T-cell (primary cell): ENCODE results near the gene MROH2A. TPM values are rescaled to one million over a fixed set of nuclear protein-coding genes. Genes with fewer than 3 reads are reported as not detected.

Source experiments
- ATAC-seq, 4 experiments: fragments of 200-7000 bp in 3 of 4; fragments of 150-1000 bp in 1 of 4; cut with Tn5 transposase; replicated peaks in 1 of 4; 1 replicate in 3 of 4; 2 replicates in 1 of 4; pipeline ENCODE4 v1.10.0; 2021; ENCODE audit warnings: moderate library complexity in 3 of 4, mild to moderate bottlenecking in 2 of 4, moderate number of reproducible peaks in 1 of 4
- CTCF ChIA-PET, 2 donors: fragments of 300-600 bp; sonication (Branson Sonifier 250); formaldehyde crosslinking; loops; one replicate each; lab custom pipeline; 2022; ENCODE audit warnings: antibody characterized with exemption in 2 of 2; lab: Charles Lee
- POLR2A ChIA-PET, 2 donors: fragments of 300-600 bp; sonication (Branson Sonifier 250); formaldehyde crosslinking; loops; one replicate each; lab custom pipeline; 2022; ENCODE audit warnings: antibody characterized with exemption in 2 of 2; lab: Charles Lee
- DNase-seq, 35 experiments: peaks; one replicate each; pipeline versions ENCODE4 v3.0.0 to v3.0.0-alpha.2; 2013 to 2023
- H3K27ac ChIP-seq: one replicate; pipeline ENCODE4 v1.5.1; 2013; ENCODE audit warnings: low read length
- H3K27me3 ChIP-seq, 2 experiments: replicated peaks in 1 of 2; 1 replicate in 1 of 2; 2 replicates in 1 of 2; pipeline versions ENCODE4 v1.6.1 to v1.7.0; 2013; ENCODE audit warnings: low read length in 1 of 2, mixed read lengths in 1 of 2; ENCODE audit not compliant: control insufficient read depth in 2 of 2, insufficient read depth in 2 of 2; ENCODE audit errors: extremely low read depth in 1 of 2
- H3K36me3 ChIP-seq, 2 donors: 1 replicate in 1 of 2; 2 replicates in 1 of 2; pipeline versions ENCODE4 v1.6.1 to v1.7.0; 2013; ENCODE audit warnings: low read length in 1 of 2; ENCODE audit not compliant: control insufficient read depth in 2 of 2, insufficient read depth in 1 of 2; ENCODE audit errors: extremely low read depth in 1 of 2
- H3K4me1 ChIP-seq, 2 experiments: 1 replicate in 1 of 2; 2 replicates in 1 of 2; pipeline versions ENCODE4 v1.6.1 to v1.7.0; 2013; ENCODE audit warnings: low read length in 2 of 2, mixed read lengths in 1 of 2; ENCODE audit not compliant: insufficient read depth in 2 of 2, control insufficient read depth in 1 of 2; ENCODE audit errors: extremely low read depth in 1 of 2
- H3K4me3 ChIP-seq, 2 donors: 1 replicate in 1 of 2; 2 replicates in 1 of 2; pipeline versions ENCODE4 v1.5.1 to v1.7.0; 2013; ENCODE audit warnings: mild to moderate bottlenecking in 2 of 2, low read length in 1 of 2, moderate library complexity in 1 of 2; ENCODE audit not compliant: control insufficient read depth in 1 of 2; ENCODE audit errors: extremely low read depth in 1 of 2
- H3K9me3 ChIP-seq: 2 replicates; pipeline ENCODE4 v1.7.0; 2013
- H3K27ac Mint-ChIP-seq, 2 donors: one replicate each; pipeline ENCODE4 v1.8.0; 2020 to 2021; ENCODE audit warnings: mild to moderate bottlenecking in 2 of 2, mixed read lengths in 2 of 2
- H3K27me3 Mint-ChIP-seq, 2 donors: one replicate each; pipeline ENCODE4 v1.8.0; 2021 to 2022; ENCODE audit warnings: mixed read lengths in 2 of 2
- H3K36me3 Mint-ChIP-seq: one replicate; pipeline ENCODE4 v1.8.0; 2021; ENCODE audit warnings: mixed read lengths
- H3K4me1 Mint-ChIP-seq, 3 donors: one replicate each; pipeline ENCODE4 v1.8.0; 2020 to 2022; ENCODE audit warnings: mixed read lengths in 3 of 3, mild to moderate bottlenecking in 1 of 3
- H3K4me3 Mint-ChIP-seq, 3 donors: one replicate each; pipeline ENCODE4 v1.8.0; 2020 to 2022; ENCODE audit warnings: mild to moderate bottlenecking in 3 of 3, mixed read lengths in 3 of 3, moderate library complexity in 3 of 3
- H3K9me3 Mint-ChIP-seq, 3 donors: one replicate each; pipeline ENCODE4 v1.8.0; 2020 to 2022; ENCODE audit warnings: mixed read lengths in 3 of 3
- WGBS: methylation state at CpG from one replicate; pipeline ENCODE4 v1.1.5; 2013; ENCODE audit warnings: missing lambda C conversion rate; ENCODE audit not compliant: insufficient coverage; 5-methylcytosine and 5-hydroxymethylcytosine counted together
- total RNA-seq, 35 experiments: library from RNA in 6 of 35; stranded (reverse) in 6 of 35; fragments of 120-200 nt in 1 of 35; gene quantifications; one replicate each; pipeline versions ENCODE4 v1.2.1 to v1.2.4 and lab custom pipeline; 2013 to 2026

Gene MROH2A
- total RNA-seq, 5 donors from 2014 or later (not counting 1 experiment from before 2014, with no cell fraction given), result not detected

DNA sequence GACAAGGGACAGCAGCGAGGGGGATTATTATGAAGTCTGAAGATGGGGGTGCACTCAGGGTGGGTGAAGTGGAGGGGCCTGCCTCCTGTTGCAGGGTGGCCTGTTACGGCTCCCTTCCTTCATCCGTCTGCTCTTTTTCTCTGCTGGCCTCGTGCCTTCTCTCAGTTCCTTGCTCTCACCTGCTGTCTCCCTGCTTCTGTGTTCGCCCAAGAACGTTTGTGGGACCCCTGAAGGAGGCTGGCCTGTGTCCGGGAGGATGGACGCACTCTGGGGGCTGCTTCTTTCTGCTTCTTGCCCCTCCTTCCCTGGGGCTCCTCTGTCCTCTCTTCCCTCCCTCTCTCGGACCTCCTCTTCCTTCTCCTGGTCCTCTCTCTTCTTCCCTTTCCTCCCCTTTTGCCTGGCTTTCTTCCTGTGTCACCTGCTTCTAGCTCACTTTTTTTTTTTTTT is 13.8 kb downstream of the MROH2A start:
- Mint-ChIP-seq H3K4me1 (no peaks in the 10 kb centered on the region), H3K27ac (no peak overlapping the region), H3K9me3 (no peaks in the 10 kb centered on the region), H3K36me3 (no peaks in the 10 kb centered on the region), H3K27me3 (peaks cover 3 to 4% of the 10 kb centered on the region in 2 donors), H3K4me3 (no peak overlapping the region)
- Histone ChIP-seq H3K4me3 (no peak overlapping the region), H3K4me1 (no peaks in the 10 kb centered on the region), H3K27ac (no peak overlapping the region), H3K27me3 (peaks cover 0 to 9% of the 10 kb centered on the region in 2 experiments), H3K36me3 (no peaks in the 10 kb centered on the region), H3K9me3 (no peaks in the 10 kb centered on the region)
- WGBS, result 56% methylated on average over 9 of the region's 9 CpGs
- CTCF ChIA-PET, result no interaction called here
- POLR2A ChIA-PET, result no interaction called here
- ATAC-seq (no peak), DNase-seq (no peak)

DNA sequence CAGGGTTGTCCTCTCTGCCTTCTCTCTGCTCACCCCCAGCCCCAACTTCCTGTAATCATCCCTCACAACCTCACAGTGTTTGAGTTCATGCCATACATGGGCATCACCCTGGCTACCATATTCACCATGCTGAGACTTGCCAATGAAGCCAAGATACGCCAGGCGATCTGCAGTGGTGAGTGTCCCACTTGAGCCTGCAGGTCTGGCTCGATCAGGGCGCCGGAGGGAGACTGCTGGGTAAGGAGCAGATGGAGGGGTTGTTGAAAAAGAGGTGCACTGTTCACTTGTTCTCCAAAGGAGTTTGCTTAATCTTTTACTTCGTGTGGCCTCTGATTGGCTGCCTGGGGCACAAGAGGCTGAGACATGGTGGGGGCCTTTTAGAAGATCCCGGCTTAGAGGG is 14.6 kb downstream of the MROH2A start:
- Histone ChIP-seq H3K36me3 (no peaks in the 10 kb centered on the region), H3K9me3 (no peaks in the 10 kb centered on the region), H3K4me1 (no peaks in the 10 kb centered on the region), H3K4me3 (no peak overlapping the region), H3K27ac (no peak overlapping the region), H3K27me3 (peaks cover 0 to 9% of the 10 kb centered on the region in 2 experiments)
- DNase-seq, result no peak
- H3K27ac Mint-ChIP-seq, result no peak overlapping the region
- ChIA-PET CTCF (no interaction called here), POLR2A (no interaction called here)
- H3K9me3 Mint-ChIP-seq, result no peaks in the 10 kb centered on the region
- H3K36me3 Mint-ChIP-seq, result no peaks in the 10 kb centered on the region
- H3K4me1 Mint-ChIP-seq, result no peaks in the 10 kb centered on the region
- 88% methylated on average over 7 of the region's 7 CpGs for WGBS
- no peak overlapping the region for H3K4me3 Mint-ChIP-seq
- peaks cover 3 to 4% of the 10 kb centered on the region in 2 donors for H3K27me3 Mint-ChIP-seq
- ATAC-seq, result no peak

DNA sequence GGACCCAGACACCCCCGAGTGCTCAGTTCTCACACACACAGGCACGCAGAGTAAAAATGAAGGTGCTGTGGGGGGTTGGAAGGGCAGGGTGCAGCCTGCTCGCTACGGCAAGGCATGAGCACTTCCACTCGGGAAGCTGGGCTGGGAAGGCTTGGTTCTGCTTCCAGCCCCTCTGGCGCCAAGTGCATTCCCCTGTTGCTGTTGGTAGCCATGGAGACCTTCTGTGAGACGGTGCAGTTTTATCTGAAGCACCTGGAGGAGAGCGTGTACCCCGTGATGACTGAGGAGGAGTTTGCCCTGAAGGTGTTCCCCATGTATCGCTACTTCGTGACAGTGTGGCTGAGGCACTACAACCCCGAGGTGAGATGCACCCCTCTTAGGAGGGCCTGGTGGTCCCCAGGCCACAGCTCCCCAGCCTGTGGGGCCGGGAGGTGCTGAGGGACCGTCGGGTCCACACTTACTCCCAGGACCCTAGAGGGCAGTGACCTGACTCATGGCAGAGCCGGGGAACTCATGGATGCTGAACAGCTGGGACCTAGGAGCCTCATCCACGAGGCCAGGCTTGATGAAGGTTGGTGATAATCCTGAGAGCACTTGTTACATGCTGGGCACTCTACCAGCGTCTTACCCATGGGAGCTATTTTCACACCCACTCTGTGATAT is 15.5 kb downstream of the MROH2A start:
- no peaks in the 10 kb centered on the region for H3K9me3 ChIP-seq
- CTCF ChIA-PET, result no interaction called here
- ATAC-seq (no peak), DNase-seq (no peak)
- H3K36me3 ChIP-seq, result no peaks in the 10 kb centered on the region
- H3K4me1 ChIP-seq, result no peaks in the 10 kb centered on the region
- POLR2A ChIA-PET, result no interaction called here
- no peak overlapping the region for H3K4me3 ChIP-seq
- no peak overlapping the region for H3K27ac ChIP-seq
- no peaks in the 10 kb centered on the region for H3K4me1 Mint-ChIP-seq
- peaks cover 3 to 6% of the 10 kb centered on the region in 2 donors for H3K27me3 Mint-ChIP-seq
- H3K4me3 Mint-ChIP-seq, result no peak overlapping the region
- H3K27me3 ChIP-seq, result peaks cover 0 to 10% of the 10 kb centered on the region in 2 experiments
- H3K36me3 Mint-ChIP-seq, result no peaks in the 10 kb centered on the region
- H3K27ac Mint-ChIP-seq, result no peak overlapping the region
- H3K9me3 Mint-ChIP-seq, result no peaks in the 10 kb centered on the region
- WGBS, result 80% methylated on average over 11 of the region's 18 CpGs

DNA sequence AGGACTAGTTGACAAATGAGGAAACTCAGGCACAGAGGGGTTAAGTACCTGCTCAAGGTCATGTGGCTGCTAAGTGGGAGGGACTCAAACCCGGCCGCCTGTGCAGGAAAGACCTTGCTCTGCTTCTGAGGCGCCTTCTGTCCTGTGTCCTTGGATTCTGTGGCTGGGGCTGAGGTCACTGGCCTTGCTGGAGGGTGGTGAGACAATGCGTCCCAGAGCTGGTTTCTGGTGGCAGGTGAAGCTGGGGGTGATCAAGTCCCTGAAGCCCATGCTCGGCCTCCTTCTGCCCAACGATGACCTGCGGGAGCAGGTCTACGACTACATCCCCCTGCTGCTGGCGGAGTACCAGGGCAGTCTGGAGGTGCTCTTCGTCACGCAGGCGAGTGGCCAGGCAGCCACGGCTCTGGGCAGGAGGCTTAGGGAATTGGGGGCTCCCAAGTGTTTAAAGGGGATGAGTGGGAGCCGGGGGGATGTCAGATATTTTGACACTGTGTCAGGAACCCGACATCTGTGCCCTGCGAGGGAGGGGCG is 16.1 kb downstream of the MROH2A start:
- no peaks in the 10 kb centered on the region for H3K36me3 Mint-ChIP-seq
- ChIA-PET POLR2A (no interaction called here), CTCF (no interaction called here)
- no peak for DNase-seq
- no peak overlapping the region for H3K27ac ChIP-seq
- H3K27ac Mint-ChIP-seq, result no peak overlapping the region
- H3K4me3 Mint-ChIP-seq, result no peak overlapping the region
- peaks cover 0 to 14% of the 10 kb centered on the region in 2 experiments for H3K27me3 ChIP-seq
- peaks cover 3 to 6% of the 10 kb centered on the region in 2 donors for H3K27me3 Mint-ChIP-seq
- H3K4me1 ChIP-seq, result no peaks in the 10 kb centered on the region
- H3K36me3 ChIP-seq, result no peaks in the 10 kb centered on the region
- no peak for ATAC-seq
- no peak overlapping the region for H3K4me3 ChIP-seq
- no peaks in the 10 kb centered on the region for H3K9me3 ChIP-seq
- H3K9me3 Mint-ChIP-seq, result no peaks in the 10 kb centered on the region
- no peaks in the 10 kb centered on the region for H3K4me1 Mint-ChIP-seq
- 80% methylated on average over 17 of the region's 17 CpGs for WGBS

DNA sequence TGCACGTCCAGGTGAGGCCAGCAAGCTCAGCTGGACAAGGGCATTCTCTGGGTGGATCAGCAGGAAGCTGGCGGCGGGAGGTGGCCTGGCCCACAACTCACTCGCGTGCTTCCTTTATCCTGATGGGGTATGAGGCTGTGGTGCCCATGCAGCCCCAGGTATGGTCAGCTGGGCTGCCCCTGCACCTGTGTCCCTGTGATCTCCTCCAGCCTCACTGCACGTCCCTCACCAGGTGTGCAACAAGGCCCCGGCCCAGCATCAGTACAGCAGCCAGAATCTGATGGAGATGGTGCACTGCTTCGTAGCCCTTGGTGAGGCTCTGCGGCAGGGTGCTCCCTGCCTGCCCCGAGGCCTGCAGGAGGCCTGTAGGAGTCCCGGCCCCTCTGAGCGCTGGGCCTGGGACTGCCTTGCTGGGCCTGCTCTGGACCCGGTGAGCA is 17.6 kb downstream of the MROH2A start:
- H3K36me3 Mint-ChIP-seq, result no peaks in the 10 kb centered on the region
- Histone ChIP-seq H3K27ac (no peak overlapping the region), H3K36me3 (no peaks in the 10 kb centered on the region), H3K4me3 (no peak overlapping the region), H3K4me1 (no peaks in the 10 kb centered on the region), H3K9me3 (no peaks in the 10 kb centered on the region), H3K27me3 (peaks cover 0 to 17% of the 10 kb centered on the region in 2 experiments)
- H3K4me1 Mint-ChIP-seq, result no peaks in the 10 kb centered on the region
- peaks cover 0 to 5% (median 0%) of the 10 kb centered on the region in 3 donors for H3K9me3 Mint-ChIP-seq
- peaks cover 3 to 6% of the 10 kb centered on the region in 2 donors for H3K27me3 Mint-ChIP-seq
- 85% methylated on average over 13 of the region's 13 CpGs for WGBS
- no peak for ATAC-seq
- no peak overlapping the region for H3K27ac Mint-ChIP-seq
- H3K4me3 Mint-ChIP-seq, result no peak overlapping the region
- peak in 1 of 35 experiments; percentile 9 for DNase-seq
- ChIA-PET POLR2A (interaction anchor here in 1 of 2 donors (0.5 kb wide), 1 partner anchor 190 kb away, joined by 3 read pairs; no protein-coding TSS in a partner anchor), CTCF (no interaction called here)

DNA sequence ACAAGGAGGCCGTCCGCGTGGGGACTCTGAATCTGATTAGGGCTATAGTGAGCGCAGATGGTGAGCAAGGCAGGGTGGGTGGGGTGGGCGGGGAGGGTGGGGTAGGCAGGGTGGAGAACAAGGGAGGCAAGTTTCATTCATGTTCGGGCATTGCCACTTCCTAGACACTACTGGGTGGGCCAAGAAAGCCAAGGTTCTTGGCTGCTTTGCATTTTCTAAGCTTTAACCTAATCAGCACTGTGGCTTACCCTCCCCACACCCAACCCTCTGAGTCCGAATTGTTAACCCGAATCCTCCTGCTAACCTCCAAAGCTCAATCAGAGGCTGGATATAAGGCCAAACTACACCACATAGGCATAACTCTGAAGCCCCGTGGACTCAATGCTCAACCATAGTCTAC is 18.1 kb downstream of the MROH2A start:
- no peaks in the 10 kb centered on the region for H3K4me1 ChIP-seq
- ChIA-PET POLR2A (interaction anchor here in 1 of 2 donors (0.5 kb wide), 1 partner anchor 189 kb away, joined by 3 read pairs; no protein-coding TSS in a partner anchor), CTCF (no interaction called here)
- DNase-seq (no peak), ATAC-seq (no peak)
- no peaks in the 10 kb centered on the region for H3K36me3 ChIP-seq
- Mint-ChIP-seq H3K36me3 (no peaks in the 10 kb centered on the region), H3K9me3 (peaks cover 0 to 5% (median 0%) of the 10 kb centered on the region in 3 donors), H3K4me1 (no peaks in the 10 kb centered on the region), H3K27me3 (peaks cover 3 to 6% of the 10 kb centered on the region in 2 donors), H3K4me3 (no peak overlapping the region), H3K27ac (no peak overlapping the region)
- H3K27me3 ChIP-seq, result peaks cover 0 to 17% of the 10 kb centered on the region in 2 experiments
- no peaks in the 10 kb centered on the region for H3K9me3 ChIP-seq
- no peak overlapping the region for H3K27ac ChIP-seq
- H3K4me3 ChIP-seq, result no peak overlapping the region
- 92% methylated on average over 3 of the region's 9 CpGs for WGBS
